Fibroblast of peridontal ligament (primary cell): ENCODE data around the gene MDFIC2.
"Not testable (repeated sequence)": the region's sequence is repeated elsewhere in the genome, so short reads cannot be mapped to it uniquely, and the experiment has no call there.

Experiments
- DNase-seq: peaks from one replicate; pipeline ENCODE4 v3.0.0-alpha.2; 2010; ENCODE audit errors: extremely low read depth

Gene MDFIC2

GRCh38 chr3:70312336-70312735 lies at the start of gene MDFIC2:
TSS of gene MDFIC2 (minus strand) at chr3:70312638. CDS start at chr3:70311973, 665 bp downstream.
- no peak for DNase-seq

- DNase-seq: peak; percentile 4
Observed at GRCh38 chr3:70360979-70361760, 48.7 kb upstream of the MDFIC2 start.

- DNase-seq: no peak
Observed at GRCh38 chr3:70359711-70360110, 47.3 kb upstream of the MDFIC2 start.

- DNase-seq: peak; percentile 23
Observed at GRCh38 chr3:70358978-70359580, 46.6 kb upstream of the MDFIC2 start.

- DNase-seq: no peak
Observed at GRCh38 chr3:70352215-70352614, 39.8 kb upstream of the MDFIC2 start.

GRCh38 chr3:70342149-70342548 lies 29.7 kb upstream of the MDFIC2 start:
- DNase-seq: no peak

- not testable (repeated sequence) for DNase-seq
Observed at GRCh38 chr3:70336885-70337284, 24.4 kb upstream of the MDFIC2 start.

- DNase-seq: no peak
Observed at GRCh38 chr3:70333080-70333479, 20.6 kb upstream of the MDFIC2 start.

GRCh38 chr3:70315021-70315420 lies 2.6 kb upstream of the MDFIC2 start:
- no peak for DNase-seq

- DNase-seq: no peak
Observed at GRCh38 chr3:70310809-70311208, 1.6 kb downstream of the MDFIC2 start.

- no peak for DNase-seq
Observed at GRCh38 chr3:70309591-70309990, 2.8 kb downstream of the MDFIC2 start.

GRCh38 chr3:70308760-70309159 lies 3.7 kb downstream of the MDFIC2 start:
- DNase-seq: peak; percentile 17

GRCh38 chr3:70306736-70307135 lies 5.7 kb downstream of the MDFIC2 start:
- no peak for DNase-seq

GRCh38 chr3:70298385-70298784 lies 14.1 kb downstream of the MDFIC2 start:
- no peak for DNase-seq

GRCh38 chr3:70291097-70291482 lies 21.3 kb downstream of the MDFIC2 start:
- DNase-seq: no peak

- DNase-seq: not testable (repeated sequence)
Observed at GRCh38 chr3:70290431-70291096, 21.9 kb downstream of the MDFIC2 start.

- DNase-seq: no peak
Observed at GRCh38 chr3:70281663-70282062, 30.8 kb downstream of the MDFIC2 start.

GRCh38 chr3:70277304-70277703 lies 35.1 kb downstream of the MDFIC2 start:
- no peak for DNase-seq

GRCh38 chr3:70276901-70277300 lies 35.5 kb downstream of the MDFIC2 start:
- DNase-seq: no peak

GRCh38 chr3:70273492-70273891 lies 38.9 kb downstream of the MDFIC2 start:
- DNase-seq: no peak

GRCh38 chr3:70272798-70273197 lies 39.6 kb downstream of the MDFIC2 start:
- no peak for DNase-seq

- DNase-seq: no peak
Observed at GRCh38 chr3:70264122-70264780, 48.2 kb downstream of the MDFIC2 start.
